OCI-LY7 (cell line): ENCODE measurements around the gene KCNQ1OT1. TPM values are rescaled to one million over a fixed set of nuclear protein-coding genes. Genes with fewer than 3 reads are reported as not detected.
A peak's percentile ranks its signal among the peaks of the same experiment; 100 is the strongest.

Experiments
- BruUV-seq: library from RNA; stranded (reverse); fragments of 400-500 nt; replicated peaks from 2 replicates; lab custom pipeline; 2021; lab: Mats Ljungman, UMichigan
- CTCF ChIA-PET: fragments of 300-600 bp; sonication (Branson Sonifier 250); formaldehyde crosslinking; loops from one replicate; lab custom pipeline; 2022; ENCODE audit warnings: antibody characterized with exemption; ENCODE audit not compliant: unreplicated experiment; lab: Charles Lee
- POLR2A ChIA-PET: fragments of 300-600 bp; sonication (Branson Sonifier 250); formaldehyde crosslinking; loops from one replicate; lab custom pipeline; 2022; ENCODE audit warnings: antibody characterized with exemption; lab: Charles Lee
- DNase-seq: peaks from one replicate; pipeline ENCODE4 v3.0.0-alpha.2; 2015; ENCODE audit warnings: low spot score
- H2AFZ ChIP-seq: fragments of 200-600 bp; sonication (generic), shearing (Covaris generic); 2 replicates; pipeline ENCODE4 v1.6.1; 2014; ENCODE audit warnings: mild to moderate bottlenecking, antibody characterized with exemption, low read length, moderate library complexity
- H3K27ac ChIP-seq: fragments of 200-600 bp; sonication (generic); 2 replicates; pipeline ENCODE4 v1.5.1; 2014; ENCODE audit warnings: mixed run types, low read depth, mild to moderate bottlenecking, moderate library complexity, low read length, inconsistent platforms; ENCODE audit not compliant: poor library complexity, severe bottlenecking
- H3K36me3 ChIP-seq: fragments of 200-600 bp; sonication (generic); 2 replicates; pipeline ENCODE4 v1.6.1; 2014; ENCODE audit warnings: mild to moderate bottlenecking, antibody characterized with exemption, low read length, moderate library complexity, mixed read lengths; ENCODE audit not compliant: insufficient read depth
- H3K4me1 ChIP-seq: fragments of 200-600 bp; sonication (generic); 2 replicates; pipeline ENCODE4 v1.5.1; 2014; ENCODE audit warnings: mild to moderate bottlenecking, low read length; ENCODE audit not compliant: insufficient read depth, poor library complexity, severe bottlenecking
- H3K4me2 ChIP-seq: fragments of 200-600 bp; sonication (generic); 2 replicates; pipeline ENCODE4 v1.6.1; 2014; ENCODE audit warnings: mild to moderate bottlenecking, low read length
- H3K4me3 ChIP-seq: fragments of 200-600 bp; sonication (generic); 2 replicates; pipeline ENCODE4 v1.5.1; 2014; ENCODE audit warnings: mild to moderate bottlenecking, low read depth, low read length; ENCODE audit not compliant: poor library complexity, severe bottlenecking
- H3K79me2 ChIP-seq: fragments of 200-600 bp; sonication (generic); 2 replicates; pipeline ENCODE4 v1.6.1; 2016; ENCODE audit warnings: low read depth, mild to moderate bottlenecking, low read length, moderate library complexity, mixed read lengths; ENCODE audit not compliant: insufficient read depth
- H3K9me2 ChIP-seq: fragments of 200-600 bp; sonication (generic); 2 replicates; pipeline ENCODE4 v1.6.1; 2016; ENCODE audit warnings: mild to moderate bottlenecking, low read length, mixed read lengths; ENCODE audit not compliant: insufficient read depth
- H3K9me3 ChIP-seq: fragments of 200-600 bp; sonication (generic); 2 replicates; pipeline ENCODE4 v1.6.1; 2014; ENCODE audit warnings: mild to moderate bottlenecking, mixed run types, low read length, mixed read lengths
- H4K20me1 ChIP-seq: fragments of 200-600 bp; sonication (generic); 2 replicates; pipeline ENCODE4 v1.6.1; 2014; ENCODE audit warnings: mild to moderate bottlenecking, antibody characterized with exemption, low read length, moderate library complexity, mixed read lengths; ENCODE audit not compliant: insufficient read depth
- CTCF ChIP-seq: fragments of 200-600 bp; sonication (generic); conservative IDR thresholded peaks from 2 replicates; pipeline ENCODE4 v1.5.1; 2014; ENCODE audit warnings: mild to moderate bottlenecking, antibody characterized with exemption, low read length, moderate library complexity, mixed read lengths
- EZH2phosphoT487 ChIP-seq: fragments of 200-600 bp; sonication (generic); IDR thresholded peaks from 2 replicates; pipeline ENCODE4 v1.6.1; 2018; ENCODE audit warnings: low read depth, borderline replicate concordance, mild to moderate bottlenecking, mixed run types, antibody characterized with exemption, low read length, moderate library complexity, mixed read lengths
- intact Hi-C: fragments of 100-400 bp; cut with micrococcal nuclease; formaldehyde crosslinking; loops from one replicate; pipeline ENCODE4 v1.10.0; 2022; ENCODE audit not compliant: unreplicated experiment
- total RNA-seq, 2 experiments: library from RNA; depleted of rRNA in 1 of 2; stranded (reverse); fragments of >200 nt in 1 of 2; shearing (Covaris generic) in 1 of 2; gene quantifications; 2 replicates each; pipeline ENCODE4 v1.2.3, GENCODE V29; 2014 to 2022

The KCNQ1OT1 gene
- total RNA-seq, 2 experiments from 2014 or later: 2.9 to 3.4 TPM

GRCh38 chr11:2698386-2699184 is 1.2 kb downstream of the KCNQ1OT1 start:
- Histone ChIP-seq H3K4me1 (peaks cover 34% of the 10 kb centered on the region), H3K4me3 (peak overlapping the region; percentile 71), H3K36me3 (no peaks in the 10 kb centered on the region), H3K9me3 (no peaks in the 10 kb centered on the region), H3K4me2 (peak overlapping the region; percentile 76), H3K9me2 (no peaks in the 10 kb centered on the region), H3K79me2 (peaks cover 16% of the 10 kb centered on the region; the same call in 1 of the 2 replicates), H3K27ac (no peak overlapping the region), H2AFZ (no peak overlapping the region), H4K20me1 (0 out of 2 replicates have a peak, but pooled peaks cover 4% of the 10 kb centered on the region)
- CTCF ChIA-PET: no interaction called here
- intact Hi-C loops: no loop called here
- no TSS peak for BruUV-seq
- TF ChIP-seq EZH2phosphoT487 (no peak), CTCF (0 out of 2 replicates have a peak, but pooled peaks have one; percentile 22)
- POLR2A ChIA-PET: no interaction called here
- DNase-seq: no peak

GRCh38 chr11:2697866-2698265 is 1.9 kb downstream of the KCNQ1OT1 start:
- H2AFZ ChIP-seq: no peak overlapping the region
- no peak for DNase-seq
- intact Hi-C loops: no loop called here
- no peaks in the 10 kb centered on the region for H3K9me3 ChIP-seq
- H3K27ac ChIP-seq: no peak overlapping the region
- peak overlapping the region; percentile 71 for H3K4me3 ChIP-seq
- no peaks in the 10 kb centered on the region for H3K9me2 ChIP-seq
- POLR2A ChIA-PET: no interaction called here
- CTCF ChIA-PET: no interaction called here
- BruUV-seq: no TSS peak
- H3K4me1 ChIP-seq: peaks cover 27% of the 10 kb centered on the region
- H3K79me2 ChIP-seq: peaks cover 16% of the 10 kb centered on the region; the same call in 1 of the 2 replicates
- no peaks in the 10 kb centered on the region for H3K36me3 ChIP-seq
- 0 out of 2 replicates have a peak, but pooled peaks cover 4% of the 10 kb centered on the region for H4K20me1 ChIP-seq
- peak overlapping the region; percentile 76 for H3K4me2 ChIP-seq
- TF ChIP-seq EZH2phosphoT487 (no peak), CTCF (no peak)

GRCh38 chr11:2696455-2696854 is 3.3 kb downstream of the KCNQ1OT1 start:
- H3K9me2 ChIP-seq: no peaks in the 10 kb centered on the region

More at GRCh38 chr11:2696455-2696854, 3.3 kb downstream of the KCNQ1OT1 start:
- H3K4me2 ChIP-seq: no peak overlapping the region
- H3K36me3 ChIP-seq: no peaks in the 10 kb centered on the region
- 0 out of 2 replicates have a peak, but pooled peaks cover 4% of the 10 kb centered on the region for H4K20me1 ChIP-seq
- no peak overlapping the region for H3K27ac ChIP-seq
- ChIA-PET POLR2A (no interaction called here), CTCF (no interaction called here)
- H3K9me3 ChIP-seq: no peaks in the 10 kb centered on the region
- intact Hi-C loops: no loop called here
- BruUV-seq: no TSS peak
- no peak for DNase-seq
- no peak overlapping the region for H2AFZ ChIP-seq
- no peak overlapping the region for H3K4me3 ChIP-seq
- peaks cover 12% of the 10 kb centered on the region for H3K4me1 ChIP-seq
- peaks cover 16% of the 10 kb centered on the region; the same call in 1 of the 2 replicates for H3K79me2 ChIP-seq
- TF ChIP-seq CTCF (no peak), EZH2phosphoT487 (no peak)
